ENCODE results near the gene ATG4D.

GRCh38 chr19:10521461-10522171 is 22.1 kb upstream of the ATG4D start:
- TF ChIP-seq EZH2 (IDR thresholded peaks at IDR 0.05; ENCODE audit: insufficient read depth, poor library complexity, severe bottlenecking) (no peak), EZH2phosphoT487 (IDR thresholded peaks at IDR 0.05; ENCODE audit: insufficient read depth, low read depth) (no peak)

All from GM23248 (cell line).